HFFc6 (cell line): ENCODE data around the gene CCDC183. TPM values are rescaled to one million over a fixed set of nuclear protein-coding genes. Genes with fewer than 3 reads are reported as not detected.

Source experiments
- DNase-seq: peaks from one replicate; pipeline ENCODE4 v3.0.0-alpha.2; 2018
- H3K27ac Mint-ChIP-seq: 2 replicates; pipeline ENCODE4 v1.8.0; 2020; ENCODE audit warnings: mild to moderate bottlenecking, mixed read lengths
- H3K27me3 Mint-ChIP-seq: 2 replicates; pipeline ENCODE4 v1.8.0; 2021; ENCODE audit warnings: mild to moderate bottlenecking, moderate library complexity, mixed read lengths; ENCODE audit not compliant: insufficient read depth
- H3K36me3 Mint-ChIP-seq: 2 replicates; pipeline ENCODE4 v1.8.0; 2021; ENCODE audit warnings: low read depth, mixed read lengths
- H3K4me1 Mint-ChIP-seq: 2 replicates; pipeline ENCODE4 v1.8.0; 2020; ENCODE audit warnings: low read depth, mixed read lengths
- H3K4me3 Mint-ChIP-seq: 2 replicates; pipeline ENCODE4 v1.8.0; 2020; ENCODE audit warnings: mild to moderate bottlenecking, moderate library complexity, mixed read lengths
- H3K9me3 Mint-ChIP-seq: 2 replicates; pipeline ENCODE4 v1.8.0; 2020; ENCODE audit warnings: mild to moderate bottlenecking, mixed read lengths
- total RNA-seq, 6 experiments: library from RNA; stranded (reverse); fragmentation: NEBNext Ultra II Directional; extraction: Animal tissue kit (Norgen Biotek cat#: 25700); gene quantifications; 2 replicates in 1 of 6; 3 replicates in 5 of 6; pipeline ENCODE4 v1.2.3, GENCODE V29; 2021
- TF ChIP-seq, protein P1 (sequence below): fragments of 200-600 bp; sonication (generic); IDR thresholded peaks from 2 replicates; pipeline ENCODE4 v1.5.0; 2021; ENCODE audit warnings: antibody characterized with exemption, mild to moderate bottlenecking

The CCDC183 gene
- total RNA-seq, 6 experiments from 2014 or later = 0.25 to 0.87 (median 0.34) TPM

DNA sequence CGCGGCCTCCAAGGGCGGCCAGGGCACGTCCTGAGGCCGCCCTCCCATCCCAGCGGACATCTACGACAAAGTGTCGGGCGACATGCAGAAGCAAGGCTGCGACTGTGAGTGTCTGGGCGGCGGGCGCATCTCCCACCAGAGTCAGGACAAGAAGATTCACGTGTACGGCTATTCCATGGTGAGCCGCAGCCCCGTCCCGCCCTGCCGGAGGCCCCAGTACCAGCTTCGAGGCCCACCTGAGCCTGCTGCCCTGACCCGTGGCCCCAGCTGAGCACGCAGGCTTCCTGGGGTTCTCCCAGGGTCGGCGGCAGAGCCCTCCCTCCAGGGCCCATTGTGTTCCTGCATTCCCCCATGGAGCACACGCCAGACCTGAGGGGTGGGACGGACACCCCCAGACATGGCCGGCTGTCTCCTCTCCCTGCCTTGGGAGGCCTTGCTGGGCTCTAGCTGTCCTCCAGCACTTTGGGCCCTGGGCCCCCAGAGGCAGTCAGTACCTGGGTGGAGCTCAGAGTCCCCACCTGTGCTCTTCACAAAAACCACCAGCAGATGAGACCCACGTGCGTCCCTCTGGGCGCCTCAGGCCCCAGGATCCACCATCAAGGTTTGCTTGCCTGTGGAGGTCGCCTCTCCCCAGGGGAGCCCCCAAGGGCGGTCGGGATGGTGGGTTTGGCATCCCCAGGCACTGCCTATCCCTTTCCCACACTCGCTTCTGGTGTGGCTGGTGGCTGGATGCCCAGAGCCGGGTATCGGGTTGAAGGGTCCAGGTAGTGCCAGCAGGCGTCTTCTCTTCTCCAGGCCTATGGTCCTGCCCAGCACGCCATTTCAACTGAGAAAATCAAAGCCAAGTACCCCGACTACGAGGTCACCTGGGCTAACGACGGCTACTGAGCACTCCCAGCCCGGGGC is 54.1 kb downstream of the CCDC183 start:
- no peak for DNase-seq
- peaks cover 9% of the 10 kb centered on the region; the same call in 1 of the 2 replicates for H3K4me1 Mint-ChIP-seq
- peaks cover 29% of the 10 kb centered on the region for H3K27me3 Mint-ChIP-seq
- peak overlapping the region; percentile 88 for H3K27ac Mint-ChIP-seq
- TF ChIP-seq, protein P1, sequence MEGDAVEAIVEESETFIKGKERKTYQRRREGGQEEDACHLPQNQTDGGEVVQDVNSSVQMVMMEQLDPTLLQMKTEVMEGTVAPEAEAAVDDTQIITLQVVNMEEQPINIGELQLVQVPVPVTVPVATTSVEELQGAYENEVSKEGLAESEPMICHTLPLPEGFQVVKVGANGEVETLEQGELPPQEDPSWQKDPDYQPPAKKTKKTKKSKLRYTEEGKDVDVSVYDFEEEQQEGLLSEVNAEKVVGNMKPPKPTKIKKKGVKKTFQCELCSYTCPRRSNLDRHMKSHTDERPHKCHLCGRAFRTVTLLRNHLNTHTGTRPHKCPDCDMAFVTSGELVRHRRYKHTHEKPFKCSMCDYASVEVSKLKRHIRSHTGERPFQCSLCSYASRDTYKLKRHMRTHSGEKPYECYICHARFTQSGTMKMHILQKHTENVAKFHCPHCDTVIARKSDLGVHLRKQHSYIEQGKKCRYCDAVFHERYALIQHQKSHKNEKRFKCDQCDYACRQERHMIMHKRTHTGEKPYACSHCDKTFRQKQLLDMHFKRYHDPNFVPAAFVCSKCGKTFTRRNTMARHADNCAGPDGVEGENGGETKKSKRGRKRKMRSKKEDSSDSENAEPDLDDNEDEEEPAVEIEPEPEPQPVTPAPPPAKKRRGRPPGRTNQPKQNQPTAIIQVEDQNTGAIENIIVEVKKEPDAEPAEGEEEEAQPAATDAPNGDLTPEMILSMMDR = no peak
- H3K4me3 Mint-ChIP-seq = peak overlapping the region; percentile 96
- no peaks in the 10 kb centered on the region for H3K36me3 Mint-ChIP-seq
- H3K9me3 Mint-ChIP-seq = no peaks in the 10 kb centered on the region; the same call in 1 of the 2 replicates

DNA sequence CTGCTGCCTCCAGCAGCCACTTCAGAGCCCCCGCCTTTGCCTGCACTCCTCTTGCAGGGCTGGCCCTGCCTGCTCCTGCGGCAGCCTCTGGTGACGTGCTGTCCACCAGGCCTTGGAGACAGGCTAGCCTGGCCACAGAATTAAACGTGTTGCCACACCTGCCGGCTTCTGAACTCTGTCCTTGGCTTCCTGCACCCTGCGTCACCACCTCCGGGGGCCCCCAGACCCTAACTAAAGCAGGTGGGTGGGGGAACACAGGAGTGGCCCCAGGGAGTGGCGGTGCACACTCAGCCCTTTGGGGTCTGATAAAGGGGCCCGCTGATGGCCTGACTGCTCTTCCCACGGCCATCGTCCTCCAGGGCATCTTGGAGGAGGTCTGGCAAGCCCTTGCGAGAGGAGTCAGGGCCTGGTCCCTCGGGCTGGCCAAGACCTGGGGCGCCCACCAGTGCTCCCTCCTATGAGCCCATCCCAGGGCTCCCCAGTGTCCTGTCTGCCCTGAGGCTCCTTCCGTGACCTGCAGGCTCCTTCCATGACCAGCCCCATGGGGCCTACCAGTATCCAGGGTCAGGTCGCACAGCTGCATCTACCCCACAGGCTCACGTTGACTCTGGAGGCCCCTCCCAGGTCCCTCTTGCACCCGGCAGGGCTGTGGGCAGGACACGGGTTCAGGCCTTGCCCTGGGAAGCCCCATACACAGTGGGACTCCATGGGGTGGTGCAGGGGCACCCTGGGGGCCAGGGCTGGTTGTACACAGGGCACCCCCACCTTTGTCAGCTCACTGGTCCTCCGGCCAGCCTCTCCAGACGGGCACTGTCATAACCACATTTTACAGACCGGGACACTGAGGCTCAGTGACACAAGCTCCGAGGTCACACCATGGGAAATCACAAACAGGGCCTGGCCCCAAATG is 55.0 kb downstream of the CCDC183 start:
- DNase-seq = no peak
- H3K4me1 Mint-ChIP-seq = peaks cover 9% of the 10 kb centered on the region; the same call in 1 of the 2 replicates
- H3K27ac Mint-ChIP-seq = no peak overlapping the region
- TF ChIP-seq, protein P1 = no peak
- H3K4me3 Mint-ChIP-seq = peak overlapping the region; percentile 28; the same call in 1 of the 2 replicates
- H3K36me3 Mint-ChIP-seq = no peaks in the 10 kb centered on the region
- H3K9me3 Mint-ChIP-seq = no peaks in the 10 kb centered on the region; the same call in 1 of the 2 replicates
- H3K27me3 Mint-ChIP-seq = peaks cover 29% of the 10 kb centered on the region

DNA sequence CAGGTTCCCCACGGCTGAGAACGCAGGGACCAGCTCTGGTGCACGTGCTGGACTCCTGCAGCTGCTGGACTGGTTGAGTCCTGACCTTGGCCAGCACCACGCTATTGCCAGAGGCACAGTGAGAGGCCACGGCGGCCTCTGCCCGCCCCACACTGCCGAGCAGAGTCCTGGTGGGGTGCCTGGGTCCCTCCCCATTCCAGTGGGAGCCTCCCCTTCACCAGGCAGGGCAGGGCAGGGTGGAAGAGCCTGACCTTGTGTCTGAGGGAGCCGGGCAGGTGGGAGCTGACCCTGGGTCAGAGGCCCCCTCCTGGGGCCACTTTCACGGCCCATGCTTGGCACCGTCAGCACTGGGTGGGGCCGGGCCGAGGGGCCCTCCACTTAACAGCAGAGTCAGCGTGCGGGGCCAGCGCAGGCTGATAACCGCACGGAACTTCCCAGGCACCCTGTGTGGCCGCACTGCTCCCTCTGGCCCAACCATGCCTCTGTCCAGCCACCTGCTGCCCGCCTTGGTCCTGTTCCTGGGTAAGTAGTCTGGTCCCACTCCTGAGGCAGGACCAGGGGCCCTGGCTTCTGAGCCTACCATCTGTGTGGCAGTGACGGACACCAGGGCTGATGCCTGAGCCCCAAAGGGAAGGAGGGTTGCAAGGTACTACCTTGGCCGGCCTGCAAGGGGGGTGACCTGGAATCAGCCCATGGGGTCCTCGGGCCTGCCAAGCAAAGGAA is 56.0 kb downstream of the CCDC183 start, which contains the start of gene MAMDC4:
Gene MAMDC4, plus strand, starts transcription at position 406 of the 723 bp plus-strand sequence. Its CDS starts 71 bp downstream, at position 477.
- TF ChIP-seq, protein P1 = no peak
- H3K27me3 Mint-ChIP-seq = peaks cover 25% of the 10 kb centered on the region
- H3K9me3 Mint-ChIP-seq = no peaks in the 10 kb centered on the region; the same call in 1 of the 2 replicates
- no peak within 1 kb of the TSS for H3K4me3 Mint-ChIP-seq
- H3K27ac Mint-ChIP-seq = no peak within 1 kb of the TSS
- DNase-seq = no peak
- H3K4me1 Mint-ChIP-seq = peaks cover 9% of the 10 kb centered on the region; the same call in 1 of the 2 replicates
- H3K36me3 Mint-ChIP-seq = no peaks in the 10 kb centered on the region

DNA sequence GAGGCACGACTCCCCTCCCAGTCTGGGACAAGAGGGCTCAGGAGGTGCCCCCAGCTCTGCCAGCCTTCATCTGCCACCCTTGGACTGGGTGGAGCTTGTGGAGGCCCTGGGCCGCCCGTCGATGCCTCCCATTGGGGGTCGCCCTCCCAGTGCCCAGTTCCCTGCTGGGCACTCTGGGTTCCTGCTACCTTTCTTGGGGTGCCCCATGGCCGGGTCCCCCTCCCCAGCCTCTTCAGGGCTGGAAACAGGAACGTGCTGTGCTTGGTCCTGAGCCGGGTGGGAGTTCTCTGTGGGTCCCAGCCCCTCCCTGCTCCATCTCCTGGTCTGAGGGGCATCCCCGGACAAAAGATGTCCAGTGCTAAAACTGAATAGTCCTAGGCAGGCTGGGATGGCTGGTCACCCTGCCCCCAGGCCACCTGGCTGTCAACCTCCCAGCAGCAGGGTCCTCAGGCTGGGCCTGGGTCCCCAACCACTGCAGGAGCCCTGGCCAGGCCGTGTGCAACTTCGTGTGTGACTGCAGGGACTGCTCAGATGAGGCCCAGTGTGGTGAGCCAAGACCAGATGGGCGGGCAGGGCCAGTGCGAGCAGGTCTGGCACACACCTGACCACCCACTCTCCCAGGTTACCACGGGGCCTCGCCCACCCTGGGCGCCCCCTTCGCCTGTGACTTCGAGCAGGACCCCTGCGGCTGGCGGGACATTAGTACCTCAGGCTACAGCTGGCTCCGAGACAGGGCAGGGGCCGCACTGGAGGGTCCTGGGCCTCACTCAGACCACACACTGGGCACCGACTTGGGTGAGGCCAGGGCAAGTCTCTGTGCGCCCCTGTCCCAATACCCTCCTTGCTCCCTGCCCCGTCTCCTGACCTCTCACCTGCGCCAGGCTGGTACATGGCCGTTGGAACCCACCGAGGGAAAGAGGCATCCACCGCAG is 56.8 kb downstream of the CCDC183 start:
- no peak for DNase-seq

More for the DNA sequence above, 56.8 kb downstream of the CCDC183 start:
- H3K4me1 Mint-ChIP-seq = peaks cover 9% of the 10 kb centered on the region; the same call in 1 of the 2 replicates
- no peaks in the 10 kb centered on the region for H3K36me3 Mint-ChIP-seq
- no peak overlapping the region for H3K27ac Mint-ChIP-seq
- H3K4me3 Mint-ChIP-seq = no peak overlapping the region
- TF ChIP-seq, protein P1 = no peak
- H3K9me3 Mint-ChIP-seq = no peaks in the 10 kb centered on the region; the same call in 1 of the 2 replicates
- H3K27me3 Mint-ChIP-seq = peaks cover 20% of the 10 kb centered on the region
